AG09309 (cell line): Measurements from ENCODE around the gene ITM2B.

ENCODE experiments used
- DNase-seq: peaks from one replicate; pipeline ENCODE4 v3.0.0-alpha.2; 2010; ENCODE audit warnings: low read depth
- H3K4me3 ChIP-seq: 2 replicates; pipeline ENCODE4 v1.5.1; 2011; ENCODE audit warnings: mild to moderate bottlenecking, low read depth, low read length, moderate library complexity; ENCODE audit not compliant: control insufficient read depth
- TF ChIP-seq, protein P1 (sequence below): IDR thresholded peaks from 2 replicates; pipeline ENCODE4 v1.5.1; 2011; ENCODE audit warnings: mild to moderate bottlenecking, low read depth, low read length, inconsistent platforms; ENCODE audit not compliant: insufficient read depth, control insufficient read depth; ENCODE audit errors: missing control alignments

The ITM2B gene

GRCh38 chr13:48249018-48249417 lies 16.0 kb downstream of the ITM2B start:
- TF ChIP-seq, protein P1, sequence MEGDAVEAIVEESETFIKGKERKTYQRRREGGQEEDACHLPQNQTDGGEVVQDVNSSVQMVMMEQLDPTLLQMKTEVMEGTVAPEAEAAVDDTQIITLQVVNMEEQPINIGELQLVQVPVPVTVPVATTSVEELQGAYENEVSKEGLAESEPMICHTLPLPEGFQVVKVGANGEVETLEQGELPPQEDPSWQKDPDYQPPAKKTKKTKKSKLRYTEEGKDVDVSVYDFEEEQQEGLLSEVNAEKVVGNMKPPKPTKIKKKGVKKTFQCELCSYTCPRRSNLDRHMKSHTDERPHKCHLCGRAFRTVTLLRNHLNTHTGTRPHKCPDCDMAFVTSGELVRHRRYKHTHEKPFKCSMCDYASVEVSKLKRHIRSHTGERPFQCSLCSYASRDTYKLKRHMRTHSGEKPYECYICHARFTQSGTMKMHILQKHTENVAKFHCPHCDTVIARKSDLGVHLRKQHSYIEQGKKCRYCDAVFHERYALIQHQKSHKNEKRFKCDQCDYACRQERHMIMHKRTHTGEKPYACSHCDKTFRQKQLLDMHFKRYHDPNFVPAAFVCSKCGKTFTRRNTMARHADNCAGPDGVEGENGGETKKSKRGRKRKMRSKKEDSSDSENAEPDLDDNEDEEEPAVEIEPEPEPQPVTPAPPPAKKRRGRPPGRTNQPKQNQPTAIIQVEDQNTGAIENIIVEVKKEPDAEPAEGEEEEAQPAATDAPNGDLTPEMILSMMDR = no peak
- no peak for DNase-seq
- H3K4me3 ChIP-seq = no peak overlapping the region

DNA sequence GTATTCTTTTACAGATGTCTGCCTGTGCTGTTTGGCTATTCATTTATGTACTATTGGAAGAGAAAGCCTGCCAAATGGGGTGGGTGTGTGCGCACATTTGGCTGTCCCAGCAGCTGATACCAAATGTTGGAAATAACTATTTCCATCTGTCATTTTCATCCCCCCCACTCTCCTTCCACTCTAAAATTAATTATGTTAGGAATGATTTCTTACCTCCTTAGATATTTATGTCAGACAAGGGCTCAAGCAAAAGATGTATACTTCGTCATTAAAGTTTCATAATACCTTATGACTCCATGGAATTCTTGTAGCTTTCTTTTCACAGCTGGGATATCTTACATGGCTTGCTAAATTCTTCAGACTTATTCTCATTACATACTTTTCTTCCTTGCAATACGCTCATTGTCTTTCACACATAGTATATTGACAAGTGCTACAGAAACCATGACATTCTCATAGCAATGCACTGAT lies 18.6 kb downstream of the ITM2B start:
- DNase-seq = no peak
- no peak overlapping the region for H3K4me3 ChIP-seq
- TF ChIP-seq, protein P1 = no peak

- TF ChIP-seq, protein P1 = no peak
- DNase-seq = no peak
- H3K4me3 ChIP-seq = no peak overlapping the region
Measured at GRCh38 chr13:48252176-48252575, 19.2 kb downstream of the ITM2B start.

- TF ChIP-seq, protein P1 = no peak
- DNase-seq = no peak
- H3K4me3 ChIP-seq = no peak overlapping the region
Measured at GRCh38 chr13:48253849-48254248, 20.8 kb downstream of the ITM2B start.

GRCh38 chr13:48255090-48255489 lies 22.1 kb downstream of the ITM2B start:
- no peak for DNase-seq
- H3K4me3 ChIP-seq = no peak overlapping the region
- TF ChIP-seq, protein P1 = no peak

DNA sequence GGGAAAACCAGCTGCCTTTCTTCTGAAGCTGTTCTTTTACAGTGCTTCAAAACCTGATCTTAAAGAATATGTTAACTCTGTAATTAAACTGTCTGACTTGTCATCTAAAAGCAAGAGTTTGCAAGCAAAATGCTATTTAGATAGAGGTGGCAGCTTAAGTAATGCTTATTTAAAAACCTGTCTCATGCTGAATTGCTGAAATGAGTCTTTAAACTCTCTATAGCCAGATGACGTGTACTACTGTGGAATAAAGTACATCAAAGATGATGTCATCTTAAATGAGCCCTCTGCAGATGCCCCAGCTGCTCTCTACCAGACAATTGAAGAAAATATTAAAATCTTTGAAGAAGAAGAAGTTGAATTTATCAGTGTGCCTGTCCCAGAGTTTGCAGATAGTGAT lies 22.9 kb downstream of the ITM2B start:
- TF ChIP-seq, protein P1 = no peak
- no peak for DNase-seq
- H3K4me3 ChIP-seq = no peak overlapping the region

DNA sequence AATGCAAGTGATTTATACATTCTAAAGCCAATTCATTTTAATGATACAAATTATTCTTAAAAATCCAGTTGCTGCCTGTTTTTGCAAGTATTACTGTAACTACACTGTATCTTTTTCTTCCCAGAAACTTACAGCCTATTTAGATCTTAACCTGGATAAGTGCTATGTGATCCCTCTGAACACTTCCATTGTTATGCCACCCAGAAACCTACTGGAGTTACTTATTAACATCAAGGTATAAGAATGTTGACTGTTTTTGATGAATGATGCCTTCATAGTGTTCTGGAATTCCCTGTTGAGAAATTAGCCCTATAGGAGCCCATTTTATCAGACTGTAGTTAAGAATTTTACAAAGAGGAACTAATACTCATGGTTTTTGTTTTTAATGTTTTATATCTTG lies 25.0 kb downstream of the ITM2B start:
- TF ChIP-seq, protein P1 = no peak
- DNase-seq = no peak
- H3K4me3 ChIP-seq = no peak overlapping the region
